Vagina (tissue), 2 donors: Measurements from ENCODE around the gene EPDR1. TPM values are rescaled to one million over a fixed set of nuclear protein-coding genes. Genes with fewer than 3 reads are reported as not detected.
A peak's percentile ranks its signal among the peaks of the same experiment; 100 is the strongest.

Experiments used
- DNase-seq, 2 donors: peaks; one replicate each; pipeline ENCODE4 v3.0.0-alpha.2; 2017; ENCODE audit errors: extremely low spot score in 2 of 2
- H3K27ac ChIP-seq: fragments of 200-600 bp; sonication (generic); one replicate; pipeline ENCODE4 v1.5.1; 2019
- H3K27me3 ChIP-seq: fragments of 200-600 bp; sonication (generic); one replicate; pipeline ENCODE4 v1.5.1; 2019
- H3K36me3 ChIP-seq, 2 donors: fragments of 200-600 bp; sonication (generic); one replicate each; pipeline ENCODE4 v1.5.1; 2017 to 2019
- H3K4me1 ChIP-seq: fragments of 200-600 bp; sonication (generic); one replicate; pipeline ENCODE4 v1.5.1; 2019
- H3K4me3 ChIP-seq, 2 donors: fragments of 200-600 bp; sonication (generic); 1 replicate in 1 of 2; 2 replicates in 1 of 2; pipeline ENCODE4 v1.5.1; 2016 to 2019
- H3K9me3 ChIP-seq: fragments of 200-600 bp; sonication (generic); one replicate; pipeline ENCODE4 v1.5.1; 2019
- POLR2A ChIP-seq, 2 donors: fragments of 450-650 bp; IDR thresholded peaks; one replicate each; pipeline ENCODE4 v1.6.1; 2017; ENCODE audit warnings: antibody characterized with exemption in 2 of 2, mild to moderate bottlenecking in 2 of 2, moderate library complexity in 2 of 2
- POLR2AphosphoS5 ChIP-seq, 2 donors: sonication (generic); formaldehyde crosslinking; IDR thresholded peaks; one replicate each; pipeline ENCODE4 v1.9.0; 2017; ENCODE audit warnings: antibody characterized with exemption in 2 of 2, mild to moderate bottlenecking in 2 of 2, low read depth in 1 of 2; ENCODE audit not compliant: insufficient read depth in 1 of 2
- intact Hi-C: fragments of 100-400 bp; cut with DNase I; formaldehyde crosslinking; loops from one replicate; pipeline ENCODE4 v1.15.1; 2023
- total RNA-seq: library from RNA; depleted of rRNA; stranded (reverse); fragments of >200 nt; gene quantifications from one replicate; pipeline ENCODE4 v1.2.3, GENCODE V29; 2016
- TF ChIP-seq, protein P1 (sequence below), 3 experiments: fragments of 450-650 bp in 2 of 3; fragments of 200-600 bp in 1 of 3; sonication (generic) in 1 of 3; IDR thresholded peaks; one replicate each; pipeline ENCODE4 v1.5.1; 2017 to 2019; ENCODE audit warnings: antibody characterized with exemption in 3 of 3, mild to moderate bottlenecking in 2 of 3, moderate library complexity in 2 of 3

EPDR1 gene
- total RNA-seq, 1 donor from 2014 or later: 37.6 TPM

- Histone ChIP-seq H3K9me3 (no peaks in the 10 kb centered on the region), H3K4me1 (no peaks in the 10 kb centered on the region), H3K36me3 (no peaks in the 10 kb centered on the region), H3K27ac (peak overlapping the region; percentile 16), H3K27me3 (no peaks in the 10 kb centered on the region), H3K4me3 (no peak overlapping the region)
- TF ChIP-seq POLR2A (IDR thresholded peaks at IDR 0.05): no peak
- TF ChIP-seq, protein P1, sequence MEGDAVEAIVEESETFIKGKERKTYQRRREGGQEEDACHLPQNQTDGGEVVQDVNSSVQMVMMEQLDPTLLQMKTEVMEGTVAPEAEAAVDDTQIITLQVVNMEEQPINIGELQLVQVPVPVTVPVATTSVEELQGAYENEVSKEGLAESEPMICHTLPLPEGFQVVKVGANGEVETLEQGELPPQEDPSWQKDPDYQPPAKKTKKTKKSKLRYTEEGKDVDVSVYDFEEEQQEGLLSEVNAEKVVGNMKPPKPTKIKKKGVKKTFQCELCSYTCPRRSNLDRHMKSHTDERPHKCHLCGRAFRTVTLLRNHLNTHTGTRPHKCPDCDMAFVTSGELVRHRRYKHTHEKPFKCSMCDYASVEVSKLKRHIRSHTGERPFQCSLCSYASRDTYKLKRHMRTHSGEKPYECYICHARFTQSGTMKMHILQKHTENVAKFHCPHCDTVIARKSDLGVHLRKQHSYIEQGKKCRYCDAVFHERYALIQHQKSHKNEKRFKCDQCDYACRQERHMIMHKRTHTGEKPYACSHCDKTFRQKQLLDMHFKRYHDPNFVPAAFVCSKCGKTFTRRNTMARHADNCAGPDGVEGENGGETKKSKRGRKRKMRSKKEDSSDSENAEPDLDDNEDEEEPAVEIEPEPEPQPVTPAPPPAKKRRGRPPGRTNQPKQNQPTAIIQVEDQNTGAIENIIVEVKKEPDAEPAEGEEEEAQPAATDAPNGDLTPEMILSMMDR (IDR thresholded peaks at IDR 0.05): peak; percentile 30 to 62 (median 57)
- no peak for TF ChIP-seq POLR2AphosphoS5 (IDR thresholded peaks at IDR 0.05; ENCODE audit: insufficient read depth in 1 of 2, low read depth in 1 of 2)
- intact Hi-C loops: loop anchor here (5.0 kb wide), 1 partner anchor 321 kb away; no protein-coding TSS in a partner anchor
- no peak for DNase-seq
Measured at GRCh38 chr7:37901236-37901827, 19.1 kb upstream of the EPDR1 start.

GRCh38 chr7:37901890-37902524 lies 18.4 kb upstream of the EPDR1 start:
- no peaks in the 10 kb centered on the region for H3K9me3 ChIP-seq
- no peak overlapping the region for H3K4me3 ChIP-seq
- no peak for TF ChIP-seq POLR2A (IDR thresholded peaks at IDR 0.05)
- TF ChIP-seq, protein P1 (IDR thresholded peaks at IDR 0.05): no peak
- TF ChIP-seq POLR2AphosphoS5 (IDR thresholded peaks at IDR 0.05; ENCODE audit: insufficient read depth in 1 of 2, low read depth in 1 of 2): no peak
- H3K27me3 ChIP-seq: no peaks in the 10 kb centered on the region
- H3K27ac ChIP-seq: peak overlapping the region; percentile 16
- H3K4me1 ChIP-seq: no peaks in the 10 kb centered on the region
- DNase-seq: no peak
- H3K36me3 ChIP-seq: peaks cover 0 to under 1% of the 10 kb centered on the region in 2 donors
- intact Hi-C loops: loop anchor here (5.0 kb wide), 1 partner anchor 320 kb away; no protein-coding TSS in a partner anchor

- H3K36me3 ChIP-seq: peaks cover 0 to 15% of the 10 kb centered on the region in 2 donors
- H3K4me3 ChIP-seq: no peak overlapping the region
- H3K27me3 ChIP-seq: no peaks in the 10 kb centered on the region
- no peak overlapping the region for H3K27ac ChIP-seq
- TF ChIP-seq POLR2AphosphoS5 (IDR thresholded peaks at IDR 0.05; ENCODE audit: insufficient read depth in 1 of 2, low read depth in 1 of 2) (no peak), POLR2A (IDR thresholded peaks at IDR 0.05) (no peak)
- TF ChIP-seq, protein P1 (IDR thresholded peaks at IDR 0.05): no peak
- intact Hi-C loops: no loop called here
- DNase-seq: no peak
- H3K9me3 ChIP-seq: no peaks in the 10 kb centered on the region
- no peaks in the 10 kb centered on the region for H3K4me1 ChIP-seq
Measured at GRCh38 chr7:37908221-37908788, 12.1 kb upstream of the EPDR1 start.

DNA sequence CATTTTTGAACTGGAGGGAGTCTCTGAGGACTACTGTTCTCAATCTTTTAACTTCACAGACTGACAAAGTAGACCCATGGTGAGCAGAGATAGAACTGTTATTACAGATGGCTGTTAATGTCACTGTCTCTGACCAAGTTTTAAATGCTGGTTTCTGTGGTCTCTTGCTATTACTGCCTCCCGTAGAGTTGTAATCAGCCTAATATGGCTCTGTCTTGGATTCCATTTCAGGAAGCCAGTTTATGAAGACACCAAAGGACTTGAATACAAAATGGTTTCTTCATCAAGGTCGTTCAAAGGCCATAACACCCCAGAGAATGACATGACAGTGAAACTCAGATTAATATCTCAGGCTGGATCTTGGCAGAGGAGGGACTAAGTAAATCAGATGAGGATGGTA lies 7.7 kb upstream of the EPDR1 start:
- Histone ChIP-seq H3K27ac (peak overlapping the region; percentile 8), H3K4me1 (peaks cover 19% of the 10 kb centered on the region), H3K36me3 (peaks cover 0 to 7% of the 10 kb centered on the region in 2 donors), H3K27me3 (no peaks in the 10 kb centered on the region), H3K9me3 (no peaks in the 10 kb centered on the region), H3K4me3 (no peak overlapping the region)
- TF ChIP-seq, protein P1 (IDR thresholded peaks at IDR 0.05): no peak
- TF ChIP-seq POLR2AphosphoS5 (IDR thresholded peaks at IDR 0.05; ENCODE audit: insufficient read depth in 1 of 2, low read depth in 1 of 2) (no peak), POLR2A (IDR thresholded peaks at IDR 0.05) (no peak)
- no peak for DNase-seq
- intact Hi-C loops: no loop called here

- intact Hi-C loops: no loop called here
- no peaks in the 10 kb centered on the region for H3K27me3 ChIP-seq
- no peak for DNase-seq
- H3K4me3 ChIP-seq: peak overlapping the region; percentile 64 to 81
- H3K9me3 ChIP-seq: no peaks in the 10 kb centered on the region
- peak overlapping the region; percentile 94 for H3K27ac ChIP-seq
- TF ChIP-seq, protein P1 (IDR thresholded peaks at IDR 0.05): no peak
- TF ChIP-seq POLR2A (IDR thresholded peaks at IDR 0.05) (no peak), POLR2AphosphoS5 (IDR thresholded peaks at IDR 0.05; ENCODE audit: insufficient read depth in 1 of 2, low read depth in 1 of 2) (no peak)
- no peaks in the 10 kb centered on the region for H3K36me3 ChIP-seq
- peaks cover 36% of the 10 kb centered on the region for H3K4me1 ChIP-seq
Measured at GRCh38 chr7:37915438-37915837, 5.0 kb upstream of the EPDR1 start.
